WI38 (cell line): ENCODE results near the gene ZSCAN31.
"Not testable (repeated sequence)": the region's sequence is repeated elsewhere in the genome, so short reads cannot be mapped to it uniquely, and the experiment has no call there.

ENCODE experiments used
- H3K4me3 ChIP-seq: 2 replicates; pipeline ENCODE4 v1.5.1; 2011; ENCODE audit warnings: low read depth, mild to moderate bottlenecking, control low read depth, low read length
- TF ChIP-seq, protein P1 (sequence below): IDR thresholded peaks from 2 replicates; pipeline ENCODE4 v1.5.1; 2012; ENCODE audit warnings: low read depth, mild to moderate bottlenecking, control low read depth, low read length

Gene ZSCAN31

DNA sequence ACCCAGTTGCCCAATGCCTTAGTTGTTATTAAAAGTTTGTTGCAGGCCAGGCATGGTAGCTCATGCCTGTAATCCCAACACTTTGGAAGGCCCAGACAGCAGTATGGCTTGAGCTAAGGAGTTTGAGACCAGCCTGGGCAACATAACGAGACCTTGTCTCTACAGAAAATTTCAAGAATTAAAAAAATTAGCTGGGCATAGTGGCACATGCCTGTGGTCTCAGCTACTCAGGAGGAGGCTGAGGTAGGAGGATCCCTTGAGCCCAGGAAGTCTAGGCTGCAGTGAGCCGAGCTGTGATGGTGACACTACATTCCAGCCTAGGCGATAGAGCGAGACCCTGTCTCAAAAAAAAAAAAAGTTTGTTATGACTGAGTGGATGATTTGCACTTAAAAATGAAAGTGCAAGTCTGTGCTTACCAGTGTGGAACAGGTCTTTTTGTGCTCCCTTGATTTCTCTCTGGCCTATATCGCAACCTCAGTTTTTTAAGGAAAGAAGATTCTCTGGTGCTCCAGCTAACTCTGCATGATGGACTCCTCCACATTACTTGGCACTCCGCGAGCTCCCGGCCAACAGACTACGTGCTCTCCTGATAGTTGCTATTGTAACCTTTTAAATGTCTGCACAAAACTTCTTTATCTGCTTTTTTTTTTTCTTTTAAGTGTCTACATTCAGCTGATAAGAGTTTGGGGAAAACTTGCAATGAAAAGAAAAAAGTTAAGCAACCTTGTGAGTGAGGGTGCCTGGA lies 35.9 kb upstream of the ZSCAN31 start:
- H3K4me3 ChIP-seq = no peak overlapping the region
- TF ChIP-seq, protein P1, sequence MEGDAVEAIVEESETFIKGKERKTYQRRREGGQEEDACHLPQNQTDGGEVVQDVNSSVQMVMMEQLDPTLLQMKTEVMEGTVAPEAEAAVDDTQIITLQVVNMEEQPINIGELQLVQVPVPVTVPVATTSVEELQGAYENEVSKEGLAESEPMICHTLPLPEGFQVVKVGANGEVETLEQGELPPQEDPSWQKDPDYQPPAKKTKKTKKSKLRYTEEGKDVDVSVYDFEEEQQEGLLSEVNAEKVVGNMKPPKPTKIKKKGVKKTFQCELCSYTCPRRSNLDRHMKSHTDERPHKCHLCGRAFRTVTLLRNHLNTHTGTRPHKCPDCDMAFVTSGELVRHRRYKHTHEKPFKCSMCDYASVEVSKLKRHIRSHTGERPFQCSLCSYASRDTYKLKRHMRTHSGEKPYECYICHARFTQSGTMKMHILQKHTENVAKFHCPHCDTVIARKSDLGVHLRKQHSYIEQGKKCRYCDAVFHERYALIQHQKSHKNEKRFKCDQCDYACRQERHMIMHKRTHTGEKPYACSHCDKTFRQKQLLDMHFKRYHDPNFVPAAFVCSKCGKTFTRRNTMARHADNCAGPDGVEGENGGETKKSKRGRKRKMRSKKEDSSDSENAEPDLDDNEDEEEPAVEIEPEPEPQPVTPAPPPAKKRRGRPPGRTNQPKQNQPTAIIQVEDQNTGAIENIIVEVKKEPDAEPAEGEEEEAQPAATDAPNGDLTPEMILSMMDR = no peak

DNA sequence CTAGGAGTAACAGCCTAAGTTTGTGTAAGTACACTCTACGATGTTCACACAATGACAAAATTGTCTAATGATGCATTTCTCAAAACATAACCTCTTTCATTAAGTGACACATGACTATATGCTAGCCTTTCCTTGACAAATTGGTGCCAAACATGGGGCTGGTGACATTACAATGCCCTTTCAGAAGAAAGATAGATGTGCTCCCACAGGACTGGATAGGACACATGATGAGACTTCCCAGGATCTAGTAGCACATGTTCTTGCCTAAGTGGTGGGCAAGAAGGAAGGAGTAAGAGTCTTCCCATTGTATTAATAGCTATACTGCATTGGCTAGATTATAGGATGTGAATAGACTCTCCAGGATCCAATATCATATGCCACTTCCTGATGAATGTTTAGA lies 35.3 kb upstream of the ZSCAN31 start:
- no peak overlapping the region for H3K4me3 ChIP-seq
- TF ChIP-seq, protein P1 = no peak

DNA sequence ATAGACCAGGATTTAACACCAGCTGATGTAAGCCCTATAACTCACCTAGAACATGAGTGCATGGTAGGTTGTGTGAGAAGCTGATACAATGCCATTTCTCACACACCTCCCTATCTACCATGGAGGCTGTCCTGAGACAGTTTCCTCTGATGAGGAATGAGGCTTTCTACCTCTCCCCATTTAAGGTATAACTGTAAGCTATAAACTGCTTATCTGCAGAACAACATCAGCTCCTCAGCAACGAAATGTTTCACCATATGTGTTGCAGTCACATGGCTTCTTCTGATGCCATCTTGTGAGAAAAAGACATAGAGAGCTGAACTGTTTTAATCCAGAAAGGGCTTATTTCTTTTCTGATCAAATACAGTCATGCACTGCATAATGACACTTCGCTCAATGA lies 34.5 kb upstream of the ZSCAN31 start:
- no peak overlapping the region for H3K4me3 ChIP-seq
- TF ChIP-seq, protein P1 = no peak

DNA sequence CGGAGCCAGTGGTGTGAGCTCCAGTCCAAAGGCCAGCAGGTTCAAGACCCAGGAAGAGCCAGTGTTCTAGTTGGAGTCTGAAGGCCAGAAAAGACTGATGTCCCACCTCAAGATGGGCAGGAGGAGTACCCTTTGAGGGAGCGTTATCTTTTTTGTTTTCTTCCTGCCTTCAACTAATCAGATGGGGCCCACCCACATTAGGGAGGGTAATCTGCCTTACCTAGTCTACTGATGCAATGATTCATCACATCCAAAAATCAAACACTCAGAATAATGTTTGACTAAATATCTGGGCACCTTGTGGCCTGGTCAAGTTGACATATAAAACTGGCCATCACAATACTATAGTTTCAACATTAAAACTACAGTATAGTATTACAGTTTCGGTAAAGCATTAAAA lies 33.5 kb upstream of the ZSCAN31 start:
- no peak overlapping the region for H3K4me3 ChIP-seq

DNA sequence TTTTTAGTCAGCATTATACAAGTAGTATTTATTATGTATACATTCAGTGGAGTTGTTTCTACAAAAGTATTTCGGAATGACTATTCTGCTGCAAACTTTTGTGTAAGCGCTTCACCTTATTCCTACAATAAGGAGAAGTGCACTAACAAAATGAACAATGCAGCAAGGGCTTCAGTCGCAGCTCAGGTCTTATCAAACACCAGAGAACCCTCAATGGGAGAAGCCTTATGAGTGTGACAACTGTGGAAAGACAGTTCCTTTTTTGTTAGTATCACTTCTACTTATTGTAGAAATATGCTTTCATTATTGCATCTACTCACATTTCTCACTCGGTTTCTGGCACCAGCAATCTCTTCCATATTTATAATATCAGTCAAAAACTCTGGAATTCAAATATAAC lies 32.6 kb upstream of the ZSCAN31 start:
- H3K4me3 ChIP-seq = no peak overlapping the region
- TF ChIP-seq, protein P1 = no peak

More for the DNA sequence above, 33.5 kb upstream of the ZSCAN31 start:
- TF ChIP-seq, protein P1 = no peak

DNA sequence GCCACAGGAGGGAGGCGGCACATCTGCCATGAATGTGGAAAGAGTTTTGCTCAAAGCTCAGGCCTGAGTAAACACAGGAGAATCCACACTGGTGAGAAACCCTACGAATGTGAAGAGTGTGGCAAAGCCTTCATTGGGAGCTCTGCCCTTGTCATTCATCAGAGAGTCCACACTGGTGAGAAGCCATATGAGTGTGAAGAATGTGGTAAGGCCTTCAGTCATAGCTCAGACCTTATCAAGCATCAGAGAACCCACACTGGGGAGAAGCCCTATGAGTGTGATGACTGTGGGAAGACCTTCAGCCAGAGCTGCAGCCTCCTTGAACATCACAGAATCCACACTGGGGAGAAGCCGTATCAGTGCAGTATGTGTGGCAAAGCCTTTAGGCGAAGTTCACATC lies 29.6 kb upstream of the ZSCAN31 start:
- H3K4me3 ChIP-seq = not testable (repeated sequence)

DNA sequence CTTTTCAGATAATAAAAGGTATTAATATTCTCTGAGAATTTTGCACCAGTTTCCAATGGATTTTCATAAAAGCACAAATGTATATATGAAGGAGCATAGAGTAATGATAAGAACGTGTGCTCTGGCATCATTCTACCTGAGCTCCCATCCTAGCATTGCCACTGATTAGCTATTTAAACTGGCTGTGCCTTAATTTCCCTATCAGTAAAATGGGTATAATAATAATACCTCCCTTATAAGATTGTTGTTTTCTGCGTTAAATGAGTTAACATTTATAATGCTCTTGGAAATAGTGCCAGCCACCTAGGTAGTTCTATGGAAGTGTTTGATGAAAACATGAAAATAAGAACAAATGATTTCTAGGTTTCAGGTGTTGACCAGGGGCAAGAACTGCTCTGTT lies 25.0 kb upstream of the ZSCAN31 start:
- TF ChIP-seq, protein P1 = no peak
- no peak overlapping the region for H3K4me3 ChIP-seq

DNA sequence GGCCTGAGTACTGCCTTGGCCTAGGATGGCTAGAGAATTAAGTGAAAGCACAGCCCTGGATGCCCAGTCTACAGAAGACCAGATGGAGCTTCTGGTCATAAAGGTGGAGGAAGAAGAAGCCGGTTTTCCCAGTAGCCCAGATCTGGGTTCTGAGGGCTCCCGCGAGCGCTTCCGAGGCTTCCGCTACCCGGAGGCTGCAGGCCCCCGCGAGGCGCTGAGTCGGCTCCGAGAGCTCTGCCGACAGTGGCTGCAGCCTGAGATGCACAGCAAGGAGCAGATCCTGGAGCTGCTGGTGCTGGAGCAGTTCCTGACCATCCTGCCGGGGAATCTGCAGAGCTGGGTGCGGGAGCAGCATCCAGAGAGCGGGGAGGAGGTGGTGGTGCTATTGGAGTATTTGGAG lies 23.6 kb upstream of the ZSCAN31 start:
- not testable (repeated sequence) for H3K4me3 ChIP-seq
